H9 (cell line): Measurements from ENCODE around the gene PNO1. TPM values are rescaled to one million over a fixed set of nuclear protein-coding genes. Genes with fewer than 3 reads are reported as not detected.

ENCODE experiments used
- DNase-seq: peaks from one replicate; pipeline ENCODE4 v3.0.0-alpha.2; 2017
- H2AFZ ChIP-seq: one replicate; pipeline ENCODE4 v1.6.1; 2013; ENCODE audit warnings: mild to moderate bottlenecking, low read length, control low read depth, moderate library complexity
- H2AK5ac ChIP-seq: 2 replicates; pipeline ENCODE4 v1.6.1; 2013; ENCODE audit warnings: low read length, control low read depth, mixed read lengths; ENCODE audit not compliant: insufficient read length
- H2BK120ac ChIP-seq: one replicate; pipeline ENCODE4 v1.6.1; 2013; ENCODE audit warnings: low read depth, mild to moderate bottlenecking, low read length, control low read depth, inconsistent platforms; ENCODE audit not compliant: poor library complexity, severe bottlenecking
- H2BK12ac ChIP-seq: 2 replicates; pipeline ENCODE4 v1.6.1; 2013; ENCODE audit warnings: low read length, control low read depth, mixed read lengths, low read depth; ENCODE audit not compliant: insufficient read length
- H2BK15ac ChIP-seq: 2 replicates; pipeline ENCODE4 v1.6.1; 2013; ENCODE audit warnings: low read depth, low read length, control low read depth
- H2BK20ac ChIP-seq: one replicate; pipeline ENCODE4 v1.6.1; 2013; ENCODE audit warnings: low read depth, mild to moderate bottlenecking, low read length, control low read depth, inconsistent platforms; ENCODE audit not compliant: poor library complexity, severe bottlenecking
- H2BK5ac ChIP-seq: 2 replicates; pipeline ENCODE4 v1.6.1; 2013; ENCODE audit warnings: low read length, control low read depth, mixed read lengths; ENCODE audit not compliant: insufficient read length
- H3K14ac ChIP-seq: 2 replicates; pipeline ENCODE4 v1.6.1; 2013; ENCODE audit warnings: low read length, control low read depth; ENCODE audit not compliant: insufficient read depth
- H3K18ac ChIP-seq: 2 replicates; pipeline ENCODE4 v1.6.1; 2013; ENCODE audit warnings: low read depth, mild to moderate bottlenecking, mixed read lengths, low read length, control low read depth; ENCODE audit not compliant: insufficient read length
- H3K23ac ChIP-seq: 2 replicates; pipeline ENCODE4 v1.6.1; 2013; ENCODE audit warnings: low read length, control low read depth, mixed read lengths, low read depth; ENCODE audit not compliant: insufficient read length
- H3K23me2 ChIP-seq: 2 replicates; pipeline ENCODE4 v1.6.1; 2013; ENCODE audit warnings: low read depth, mild to moderate bottlenecking, mixed read lengths, low read length, control low read depth; ENCODE audit not compliant: insufficient read length, poor library complexity, severe bottlenecking
- H3K27ac ChIP-seq: 2 replicates; pipeline ENCODE4 v1.5.1; 2013; ENCODE audit warnings: low read length, control low read depth, mixed read lengths, low read depth; ENCODE audit not compliant: insufficient read length
- H3K27me3 ChIP-seq: 2 replicates; pipeline ENCODE4 v1.6.1; 2013; ENCODE audit warnings: low read length, control low read depth, inconsistent platforms; ENCODE audit not compliant: insufficient read depth
- H3K4ac ChIP-seq: 2 replicates; pipeline ENCODE4 v1.6.1; 2013; ENCODE audit warnings: low read depth, mild to moderate bottlenecking, control low read depth, inconsistent platforms, low read length, moderate library complexity
- H3K4me1 ChIP-seq: 2 replicates; pipeline ENCODE4 v1.6.1; 2013; ENCODE audit warnings: low read length, control low read depth, inconsistent platforms; ENCODE audit not compliant: insufficient read depth
- H3K4me2 ChIP-seq: 2 replicates; pipeline ENCODE4 v1.6.1; 2013; ENCODE audit warnings: low read length, control low read depth, mixed read lengths; ENCODE audit not compliant: insufficient read length, insufficient read depth
- H3K56ac ChIP-seq: 2 replicates; pipeline ENCODE4 v1.6.1; 2013; ENCODE audit warnings: low read depth, mild to moderate bottlenecking, mixed read lengths, low read length, control low read depth; ENCODE audit not compliant: insufficient read length
- H3K79me1 ChIP-seq: 2 replicates; pipeline ENCODE4 v1.6.1; 2013; ENCODE audit warnings: low read depth, mild to moderate bottlenecking, moderate library complexity, low read length, control low read depth, inconsistent platforms; ENCODE audit not compliant: insufficient read depth, poor library complexity, severe bottlenecking
- H3K79me2 ChIP-seq: 2 replicates; pipeline ENCODE4 v1.6.1; 2013; ENCODE audit warnings: low read length, control low read depth, inconsistent platforms; ENCODE audit not compliant: insufficient read depth
- H3K9ac ChIP-seq: 2 replicates; pipeline ENCODE4 v1.6.1; 2013; ENCODE audit warnings: low read length, control low read depth, mixed read lengths; ENCODE audit not compliant: insufficient read length; ENCODE audit errors: extremely low read depth
- H3K9me3 ChIP-seq: one replicate; pipeline ENCODE4 v1.6.1; 2013; ENCODE audit warnings: low read depth, low read length, inconsistent platforms; ENCODE audit not compliant: control insufficient read depth
- H3T11ph ChIP-seq: one replicate; pipeline ENCODE4 v1.6.1; 2013; ENCODE audit warnings: mild to moderate bottlenecking, low read length, control low read depth, inconsistent platforms
- H4K20me1 ChIP-seq: one replicate; pipeline ENCODE4 v1.6.1; 2013; ENCODE audit not compliant: control insufficient read depth, insufficient read length, insufficient read depth
- H4K5ac ChIP-seq: 2 replicates; pipeline ENCODE4 v1.6.1; 2013; ENCODE audit warnings: low read depth, mild to moderate bottlenecking, mixed read lengths, low read length, control low read depth; ENCODE audit not compliant: insufficient read length
- H4K8ac ChIP-seq: replicated peaks from 2 replicates; pipeline ENCODE4 v1.6.1; 2013; ENCODE audit warnings: low read length, control low read depth, mixed read lengths, low read depth; ENCODE audit not compliant: insufficient read length
- H4K91ac ChIP-seq: 2 replicates; pipeline ENCODE4 v1.6.1; 2013; ENCODE audit warnings: low read depth, mild to moderate bottlenecking, moderate library complexity, mixed read lengths, low read length, control low read depth; ENCODE audit not compliant: insufficient read length
- H3K27ac Mint-ChIP-seq, 3 experiments: 2 replicates in 2 of 3; 3 replicates in 1 of 3; pipeline ENCODE4 v1.8.0; 2020 to 2021; ENCODE audit warnings: mixed read lengths in 3 of 3, mild to moderate bottlenecking in 1 of 3, moderate library complexity in 1 of 3
- H3K27me3 Mint-ChIP-seq: 2 replicates; pipeline ENCODE4 v1.8.0; 2021; ENCODE audit warnings: low read depth, mild to moderate bottlenecking, moderate library complexity, mixed read lengths
- H3K36me3 Mint-ChIP-seq, 3 experiments: 2 replicates in 2 of 3; 3 replicates in 1 of 3; pipeline ENCODE4 v1.8.0; 2020 to 2021; ENCODE audit warnings: low read depth in 3 of 3, mixed read lengths in 3 of 3; ENCODE audit not compliant: insufficient read depth in 1 of 3
- H3K4me1 Mint-ChIP-seq, 2 experiments: 2 replicates each; pipeline ENCODE4 v1.8.0; 2020; ENCODE audit warnings: mixed read lengths in 2 of 2
- H3K4me3 Mint-ChIP-seq, 2 experiments: 2 replicates in 1 of 2; 3 replicates in 1 of 2; pipeline ENCODE4 v1.8.0; 2020 to 2021; ENCODE audit warnings: mild to moderate bottlenecking in 2 of 2, mixed read lengths in 2 of 2, moderate library complexity in 1 of 2
- H3K9me3 Mint-ChIP-seq, 2 experiments: 2 replicates in 1 of 2; 3 replicates in 1 of 2; pipeline ENCODE4 v1.8.0; 2020; ENCODE audit warnings: mild to moderate bottlenecking in 2 of 2, mixed read lengths in 2 of 2, moderate library complexity in 1 of 2
- WGBS: extraction: QIAGEN DNeasy Blood & Tissue Kit; methylation state at CpG from one replicate; pipeline ENCODE4 v1.1.7; 2013; ENCODE audit warnings: missing lambda C conversion rate, low lambda C conversion rate, mixed read lengths; ENCODE audit not compliant: insufficient read length; ENCODE audit errors: extremely low coverage; 5-methylcytosine and 5-hydroxymethylcytosine counted together
- total RNA-seq: library from RNA; stranded (reverse); gene quantifications from 2 replicates; pipeline ENCODE4 v1.2.1, GENCODE V29; 2021
- TF ChIP-seq, protein P1 (sequence below): fragments of 200-600 bp; sonication (generic); conservative IDR thresholded peaks from 3 replicates; pipeline ENCODE4 v1.8.0; 2021; ENCODE audit warnings: antibody characterized with exemption, mild to moderate bottlenecking

PNO1 gene
- total RNA-seq, 1 experiment from 2014 or later, result 46.5 TPM

DNA sequence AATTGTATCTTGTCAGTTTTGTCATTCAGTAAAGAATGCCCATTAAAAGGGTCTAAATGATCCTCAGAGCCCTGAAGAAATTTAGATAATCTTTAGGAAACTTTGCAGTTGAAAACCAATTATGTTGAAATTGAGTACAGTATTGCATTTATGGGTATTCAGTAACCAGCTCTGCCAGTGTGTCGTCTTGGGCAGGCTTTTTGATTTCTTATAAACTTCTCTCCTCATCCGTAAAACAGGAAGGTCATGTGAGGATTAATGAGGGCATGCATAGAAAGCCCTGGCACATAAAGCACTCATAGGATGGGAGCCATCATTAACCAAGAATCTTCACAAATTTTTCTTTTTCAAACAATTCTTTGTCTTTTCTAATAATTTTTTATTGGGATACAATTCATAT is 14.8 kb downstream of the PNO1 start:
- no peak overlapping the region for H2BK20ac ChIP-seq

More for the DNA sequence above, 14.8 kb downstream of the PNO1 start:
- H3K4me1 Mint-ChIP-seq, result no peaks in the 10 kb centered on the region
- Histone ChIP-seq H3K27me3 (no peaks in the 10 kb centered on the region), H3K4me1 (no peaks in the 10 kb centered on the region), H3K9me3 (no peaks in the 10 kb centered on the region), H2AK5ac (no peak overlapping the region), H2BK15ac (no peak overlapping the region), H3K4me2 (no peak overlapping the region), H3K4ac (no peak overlapping the region), H4K91ac (no peak overlapping the region), H3T11ph (no peak overlapping the region), H4K20me1 (peaks cover 2% of the 10 kb centered on the region), H2BK12ac (no peak overlapping the region), H4K5ac (no peak overlapping the region), H3K9ac (no peak overlapping the region), H3K14ac (no peak overlapping the region), H3K79me2 (no peaks in the 10 kb centered on the region), H2BK120ac (no peak overlapping the region), H2AFZ (no peak overlapping the region), H3K23ac (no peak overlapping the region), H3K56ac (no peak overlapping the region), H3K18ac (no peak overlapping the region), H3K27ac (no peak overlapping the region), H4K8ac (no peak overlapping the region), H3K23me2 (no peaks in the 10 kb centered on the region), H2BK5ac (no peak overlapping the region), H3K79me1 (no peaks in the 10 kb centered on the region)
- no peak overlapping the region for H3K4me3 Mint-ChIP-seq
- TF ChIP-seq, protein P1, sequence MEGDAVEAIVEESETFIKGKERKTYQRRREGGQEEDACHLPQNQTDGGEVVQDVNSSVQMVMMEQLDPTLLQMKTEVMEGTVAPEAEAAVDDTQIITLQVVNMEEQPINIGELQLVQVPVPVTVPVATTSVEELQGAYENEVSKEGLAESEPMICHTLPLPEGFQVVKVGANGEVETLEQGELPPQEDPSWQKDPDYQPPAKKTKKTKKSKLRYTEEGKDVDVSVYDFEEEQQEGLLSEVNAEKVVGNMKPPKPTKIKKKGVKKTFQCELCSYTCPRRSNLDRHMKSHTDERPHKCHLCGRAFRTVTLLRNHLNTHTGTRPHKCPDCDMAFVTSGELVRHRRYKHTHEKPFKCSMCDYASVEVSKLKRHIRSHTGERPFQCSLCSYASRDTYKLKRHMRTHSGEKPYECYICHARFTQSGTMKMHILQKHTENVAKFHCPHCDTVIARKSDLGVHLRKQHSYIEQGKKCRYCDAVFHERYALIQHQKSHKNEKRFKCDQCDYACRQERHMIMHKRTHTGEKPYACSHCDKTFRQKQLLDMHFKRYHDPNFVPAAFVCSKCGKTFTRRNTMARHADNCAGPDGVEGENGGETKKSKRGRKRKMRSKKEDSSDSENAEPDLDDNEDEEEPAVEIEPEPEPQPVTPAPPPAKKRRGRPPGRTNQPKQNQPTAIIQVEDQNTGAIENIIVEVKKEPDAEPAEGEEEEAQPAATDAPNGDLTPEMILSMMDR, result no peak
- no CpG with 5 or more reads among the region's 2 CpGs for WGBS
- no peak for DNase-seq
- H3K27me3 Mint-ChIP-seq, result no peaks in the 10 kb centered on the region
- H3K27ac Mint-ChIP-seq, result no peak overlapping the region
- peaks cover 11 to 48% (median 20%) of the 10 kb centered on the region in 3 experiments; a peak in 6 of 7 replicates for H3K36me3 Mint-ChIP-seq
- no peaks in the 10 kb centered on the region for H3K9me3 Mint-ChIP-seq
